ENCODE measurements around the gene MTREX.

MTREX gene

GRCh38 chr5:55437452-55437851 lies 129.7 kb downstream of the MTREX start:
- no peak for DNase-seq

GRCh38 chr5:55437859-55438206 lies 130.0 kb downstream of the MTREX start:
- DNase-seq: no peak

- no peak for DNase-seq
These were observed 131.2 kb downstream of the MTREX start for GRCh38 chr5:55438998-55439397.

GRCh38 chr5:55440188-55440646 lies 132.4 kb downstream of the MTREX start:
- DNase-seq: peak in 1 of 2 donors; percentile 54

- no peak for DNase-seq
These were observed 133.4 kb downstream of the MTREX start for GRCh38 chr5:55441107-55441771.

GRCh38 chr5:55441954-55442353 lies 134.2 kb downstream of the MTREX start:
- DNase-seq: no peak

GRCh38 chr5:55445791-55446190 lies 138.0 kb downstream of the MTREX start:
- DNase-seq: no peak

GRCh38 chr5:55446640-55447351 lies 139.0 kb downstream of the MTREX start:
- no peak for DNase-seq

GRCh38 chr5:55450050-55450765 lies 142.4 kb downstream of the MTREX start:
- DNase-seq: no peak

GRCh38 chr5:55451976-55452375 lies 144.2 kb downstream of the MTREX start:
- DNase-seq: no peak

- DNase-seq: no peak
These were observed 145.4 kb downstream of the MTREX start for GRCh38 chr5:55453211-55453610.

- DNase-seq: no peak
These were observed 146.5 kb downstream of the MTREX start for GRCh38 chr5:55454282-55454681.

GRCh38 chr5:55456216-55456895 lies 148.6 kb downstream of the MTREX start:
- DNase-seq: no peak

GRCh38 chr5:55459572-55459971 lies 151.8 kb downstream of the MTREX start:
- DNase-seq: no peak

GRCh38 chr5:55463613-55464012 lies 155.8 kb downstream of the MTREX start:
- no peak for DNase-seq

- no peak for DNase-seq
These were observed 160.2 kb downstream of the MTREX start for GRCh38 chr5:55467862-55468551.

GRCh38 chr5:55469839-55470238 lies 162.1 kb downstream of the MTREX start:
- no peak for DNase-seq

GRCh38 chr5:55470282-55470681 lies 162.5 kb downstream of the MTREX start:
- no peak for DNase-seq

GRCh38 chr5:55471468-55471867 lies 163.7 kb downstream of the MTREX start:
- DNase-seq: no peak

GRCh38 chr5:55472642-55473041 lies 164.9 kb downstream of the MTREX start:
- no peak for DNase-seq

All from bone marrow (tissue), 2 donors.